Measurements from ENCODE around the gene SFT2D3. TPM values are rescaled to one million over a fixed set of nuclear protein-coding genes. Genes with fewer than 3 reads are reported as not detected.

SFT2D3 gene
- polyA plus RNA-seq, 1 donor from 2014 or later = 6.2 TPM

GRCh38 chr2:127660291-127660578, 41.1 kb upstream of the SFT2D3 start:
- no peak overlapping the region for H3K27ac ChIP-seq (ENCODE audit: low read length)
- H3K4me3 ChIP-seq (ENCODE audit: low read length) = no peak overlapping the region
- no peak overlapping the region for H3K9ac ChIP-seq (ENCODE audit: low read length)
- no peaks in the 10 kb centered on the region for H4K20me1 ChIP-seq (ENCODE audit: insufficient read depth)
- H2AFZ ChIP-seq (ENCODE audit: low read depth, low read length) = no peak overlapping the region
- H3K9me2 ChIP-seq (ENCODE audit: insufficient read depth, low read length) = no peaks in the 10 kb centered on the region
- H3K79me2 ChIP-seq (replicated peaks; ENCODE audit: insufficient read depth, low read length) = no peaks in the 10 kb centered on the region
- no peaks in the 10 kb centered on the region for H3K36me3 ChIP-seq (ENCODE audit: insufficient read depth, low read length)
- no peak overlapping the region for H3K4me2 ChIP-seq (ENCODE audit: low read length)
- H3K27me3 ChIP-seq (ENCODE audit: insufficient read depth, low read depth, low read length) = peaks cover 22% of the 10 kb centered on the region
- TF ChIP-seq TAF1 (IDR thresholded peaks at IDR 0.05; ENCODE audit: low read depth) (no peak), SMC3 (conservative IDR thresholded peaks at IDR 0.05; ENCODE audit: poor library complexity) (no peak), EZH2 (IDR thresholded peaks at IDR 0.05; ENCODE audit: borderline replicate concordance, insufficient read depth, low read length, poor library complexity, severe bottlenecking) (no peak), POLR2AphosphoS5 (IDR thresholded peaks at IDR 0.05) (no peak), MXI1 (conservative IDR thresholded peaks at IDR 0.05; ENCODE audit: poor library complexity, severe bottlenecking) (no peak), EP300 (conservative IDR thresholded peaks at IDR 0.05; ENCODE audit: poor library complexity, severe bottlenecking) (no peak), RAD21 (conservative IDR thresholded peaks at IDR 0.05) (no peak)
- TF ChIP-seq, protein P1, sequence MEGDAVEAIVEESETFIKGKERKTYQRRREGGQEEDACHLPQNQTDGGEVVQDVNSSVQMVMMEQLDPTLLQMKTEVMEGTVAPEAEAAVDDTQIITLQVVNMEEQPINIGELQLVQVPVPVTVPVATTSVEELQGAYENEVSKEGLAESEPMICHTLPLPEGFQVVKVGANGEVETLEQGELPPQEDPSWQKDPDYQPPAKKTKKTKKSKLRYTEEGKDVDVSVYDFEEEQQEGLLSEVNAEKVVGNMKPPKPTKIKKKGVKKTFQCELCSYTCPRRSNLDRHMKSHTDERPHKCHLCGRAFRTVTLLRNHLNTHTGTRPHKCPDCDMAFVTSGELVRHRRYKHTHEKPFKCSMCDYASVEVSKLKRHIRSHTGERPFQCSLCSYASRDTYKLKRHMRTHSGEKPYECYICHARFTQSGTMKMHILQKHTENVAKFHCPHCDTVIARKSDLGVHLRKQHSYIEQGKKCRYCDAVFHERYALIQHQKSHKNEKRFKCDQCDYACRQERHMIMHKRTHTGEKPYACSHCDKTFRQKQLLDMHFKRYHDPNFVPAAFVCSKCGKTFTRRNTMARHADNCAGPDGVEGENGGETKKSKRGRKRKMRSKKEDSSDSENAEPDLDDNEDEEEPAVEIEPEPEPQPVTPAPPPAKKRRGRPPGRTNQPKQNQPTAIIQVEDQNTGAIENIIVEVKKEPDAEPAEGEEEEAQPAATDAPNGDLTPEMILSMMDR (IDR thresholded peaks at IDR 0.05; ENCODE audit: poor library complexity, severe bottlenecking) = no peak
- TF ChIP-seq, protein P2, sequence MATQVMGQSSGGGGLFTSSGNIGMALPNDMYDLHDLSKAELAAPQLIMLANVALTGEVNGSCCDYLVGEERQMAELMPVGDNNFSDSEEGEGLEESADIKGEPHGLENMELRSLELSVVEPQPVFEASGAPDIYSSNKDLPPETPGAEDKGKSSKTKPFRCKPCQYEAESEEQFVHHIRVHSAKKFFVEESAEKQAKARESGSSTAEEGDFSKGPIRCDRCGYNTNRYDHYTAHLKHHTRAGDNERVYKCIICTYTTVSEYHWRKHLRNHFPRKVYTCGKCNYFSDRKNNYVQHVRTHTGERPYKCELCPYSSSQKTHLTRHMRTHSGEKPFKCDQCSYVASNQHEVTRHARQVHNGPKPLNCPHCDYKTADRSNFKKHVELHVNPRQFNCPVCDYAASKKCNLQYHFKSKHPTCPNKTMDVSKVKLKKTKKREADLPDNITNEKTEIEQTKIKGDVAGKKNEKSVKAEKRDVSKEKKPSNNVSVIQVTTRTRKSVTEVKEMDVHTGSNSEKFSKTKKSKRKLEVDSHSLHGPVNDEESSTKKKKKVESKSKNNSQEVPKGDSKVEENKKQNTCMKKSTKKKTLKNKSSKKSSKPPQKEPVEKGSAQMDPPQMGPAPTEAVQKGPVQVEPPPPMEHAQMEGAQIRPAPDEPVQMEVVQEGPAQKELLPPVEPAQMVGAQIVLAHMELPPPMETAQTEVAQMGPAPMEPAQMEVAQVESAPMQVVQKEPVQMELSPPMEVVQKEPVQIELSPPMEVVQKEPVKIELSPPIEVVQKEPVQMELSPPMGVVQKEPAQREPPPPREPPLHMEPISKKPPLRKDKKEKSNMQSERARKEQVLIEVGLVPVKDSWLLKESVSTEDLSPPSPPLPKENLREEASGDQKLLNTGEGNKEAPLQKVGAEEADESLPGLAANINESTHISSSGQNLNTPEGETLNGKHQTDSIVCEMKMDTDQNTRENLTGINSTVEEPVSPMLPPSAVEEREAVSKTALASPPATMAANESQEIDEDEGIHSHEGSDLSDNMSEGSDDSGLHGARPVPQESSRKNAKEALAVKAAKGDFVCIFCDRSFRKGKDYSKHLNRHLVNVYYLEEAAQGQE (IDR thresholded peaks at IDR 0.05; ENCODE audit: borderline replicate concordance) = no peak
- H3F3A ChIP-seq (ENCODE audit: insufficient read depth, low read length, poor library complexity, severe bottlenecking) = no peaks in the 10 kb centered on the region
- H3K9me3 ChIP-seq (ENCODE audit: low read length) = no peaks in the 10 kb centered on the region

GRCh38 chr2:127661072-127661649, 40.1 kb upstream of the SFT2D3 start:
- Histone ChIP-seq H3K27me3 (ENCODE audit: insufficient read depth, low read depth, low read length) (peaks cover 26% of the 10 kb centered on the region), H3F3A (ENCODE audit: insufficient read depth, low read length, poor library complexity, severe bottlenecking) (no peaks in the 10 kb centered on the region), H3K36me3 (ENCODE audit: insufficient read depth, low read length) (no peaks in the 10 kb centered on the region), H2AFZ (ENCODE audit: low read depth, low read length) (no peak overlapping the region), H3K9me2 (ENCODE audit: insufficient read depth, low read length) (no peaks in the 10 kb centered on the region), H3K79me2 (replicated peaks; ENCODE audit: insufficient read depth, low read length) (no peaks in the 10 kb centered on the region), H3K9ac (ENCODE audit: low read length) (no peak overlapping the region), H4K20me1 (ENCODE audit: insufficient read depth) (no peaks in the 10 kb centered on the region), H3K4me3 (ENCODE audit: low read length) (no peak overlapping the region), H3K27ac (ENCODE audit: low read length) (no peak overlapping the region), H3K4me2 (ENCODE audit: low read length) (no peak overlapping the region), H3K9me3 (ENCODE audit: low read length) (no peaks in the 10 kb centered on the region)
- TF ChIP-seq TAF1 (IDR thresholded peaks at IDR 0.05; ENCODE audit: low read depth) = no peak
- TF ChIP-seq EP300 (conservative IDR thresholded peaks at IDR 0.05; ENCODE audit: poor library complexity, severe bottlenecking) = no peak
- TF ChIP-seq EZH2 (IDR thresholded peaks at IDR 0.05; ENCODE audit: borderline replicate concordance, insufficient read depth, low read length, poor library complexity, severe bottlenecking) = no peak
- TF ChIP-seq, protein P1 (IDR thresholded peaks at IDR 0.05; ENCODE audit: poor library complexity, severe bottlenecking) = no peak
- no peak for TF ChIP-seq RAD21 (conservative IDR thresholded peaks at IDR 0.05)
- TF ChIP-seq SMC3 (conservative IDR thresholded peaks at IDR 0.05; ENCODE audit: poor library complexity) = no peak
- no peak for TF ChIP-seq MXI1 (conservative IDR thresholded peaks at IDR 0.05; ENCODE audit: poor library complexity, severe bottlenecking)
- TF ChIP-seq POLR2AphosphoS5 (IDR thresholded peaks at IDR 0.05) = no peak
- TF ChIP-seq, protein P2 (IDR thresholded peaks at IDR 0.05; ENCODE audit: borderline replicate concordance) = no peak
